ENCODE results near the gene UST.

DNA sequence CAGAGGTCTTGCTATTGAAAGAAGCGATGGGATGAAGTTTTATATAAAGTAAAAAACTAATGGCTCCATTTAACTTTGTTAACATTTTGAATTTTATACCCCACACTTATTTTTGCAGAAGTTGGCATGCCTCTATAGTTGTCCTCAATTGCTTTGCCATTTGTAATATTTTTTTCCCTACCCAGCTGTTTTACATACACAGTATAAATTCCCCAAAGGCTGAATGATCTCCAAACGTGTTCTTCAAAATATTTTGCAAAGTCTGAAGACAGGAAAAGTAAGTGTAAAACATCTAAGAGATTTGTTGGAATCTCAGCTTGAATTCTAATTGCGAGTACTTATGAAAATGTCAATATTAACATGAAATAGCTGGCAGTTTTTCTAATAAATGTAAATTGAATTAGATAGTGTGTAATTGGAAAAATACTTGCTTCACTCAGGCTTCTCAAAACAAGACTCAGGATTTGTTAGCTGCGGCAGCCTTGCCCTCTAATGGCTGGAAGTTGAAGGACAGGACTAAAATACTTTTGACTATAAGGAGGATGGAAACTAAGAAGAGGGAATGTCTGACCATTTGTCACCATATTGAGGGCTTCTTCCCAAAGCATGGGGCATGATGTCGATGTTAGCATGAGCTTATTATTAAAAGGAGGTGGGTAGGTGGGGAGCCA, 226.8 kb downstream of the UST start:
- TF ChIP-seq, protein P1, sequence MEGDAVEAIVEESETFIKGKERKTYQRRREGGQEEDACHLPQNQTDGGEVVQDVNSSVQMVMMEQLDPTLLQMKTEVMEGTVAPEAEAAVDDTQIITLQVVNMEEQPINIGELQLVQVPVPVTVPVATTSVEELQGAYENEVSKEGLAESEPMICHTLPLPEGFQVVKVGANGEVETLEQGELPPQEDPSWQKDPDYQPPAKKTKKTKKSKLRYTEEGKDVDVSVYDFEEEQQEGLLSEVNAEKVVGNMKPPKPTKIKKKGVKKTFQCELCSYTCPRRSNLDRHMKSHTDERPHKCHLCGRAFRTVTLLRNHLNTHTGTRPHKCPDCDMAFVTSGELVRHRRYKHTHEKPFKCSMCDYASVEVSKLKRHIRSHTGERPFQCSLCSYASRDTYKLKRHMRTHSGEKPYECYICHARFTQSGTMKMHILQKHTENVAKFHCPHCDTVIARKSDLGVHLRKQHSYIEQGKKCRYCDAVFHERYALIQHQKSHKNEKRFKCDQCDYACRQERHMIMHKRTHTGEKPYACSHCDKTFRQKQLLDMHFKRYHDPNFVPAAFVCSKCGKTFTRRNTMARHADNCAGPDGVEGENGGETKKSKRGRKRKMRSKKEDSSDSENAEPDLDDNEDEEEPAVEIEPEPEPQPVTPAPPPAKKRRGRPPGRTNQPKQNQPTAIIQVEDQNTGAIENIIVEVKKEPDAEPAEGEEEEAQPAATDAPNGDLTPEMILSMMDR (conservative IDR thresholded peaks at IDR 0.05; ENCODE audit: low read depth, low read length), result peak; percentile 61
- no peak for TF ChIP-seq EZH2 (IDR thresholded peaks at IDR 0.05; ENCODE audit: low read length, unreplicated experiment)
